Activated CD4-positive, alpha-beta T cell treated with anti-CD3 and anti-CD28 coated beads for 1 hour (primary cell): Measurements from ENCODE around the gene CGB3.
"Not testable (repeated sequence)": the region's sequence is repeated elsewhere in the genome, so short reads cannot be mapped to it uniquely, and the experiment has no call there.

ENCODE experiments used
- DNase-seq: peaks from one replicate; pipeline ENCODE4 v3.0.0-alpha.2; 2020

CGB3 gene

DNA sequence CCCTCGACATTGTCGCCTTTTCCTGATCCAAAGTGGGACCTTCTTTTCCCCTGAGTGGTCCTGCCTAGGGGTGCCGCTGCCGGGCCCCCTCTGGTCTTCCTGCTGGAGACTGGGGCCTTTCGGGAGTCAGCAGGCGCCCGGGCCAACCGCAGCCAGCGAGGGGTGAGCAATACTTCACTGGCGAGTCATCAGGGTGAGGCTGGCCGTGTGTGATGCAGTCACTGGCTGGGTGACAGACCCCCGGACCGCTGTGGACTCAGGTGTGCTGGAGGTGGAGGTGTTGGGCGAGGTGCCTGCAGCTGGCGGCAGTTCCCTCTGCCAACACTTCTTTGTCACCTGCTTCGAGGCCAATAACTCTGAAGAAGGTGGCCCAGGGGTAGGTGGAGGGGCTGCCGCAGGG, 18.0 kb upstream of the CGB3 start:
- no peak for DNase-seq

DNA sequence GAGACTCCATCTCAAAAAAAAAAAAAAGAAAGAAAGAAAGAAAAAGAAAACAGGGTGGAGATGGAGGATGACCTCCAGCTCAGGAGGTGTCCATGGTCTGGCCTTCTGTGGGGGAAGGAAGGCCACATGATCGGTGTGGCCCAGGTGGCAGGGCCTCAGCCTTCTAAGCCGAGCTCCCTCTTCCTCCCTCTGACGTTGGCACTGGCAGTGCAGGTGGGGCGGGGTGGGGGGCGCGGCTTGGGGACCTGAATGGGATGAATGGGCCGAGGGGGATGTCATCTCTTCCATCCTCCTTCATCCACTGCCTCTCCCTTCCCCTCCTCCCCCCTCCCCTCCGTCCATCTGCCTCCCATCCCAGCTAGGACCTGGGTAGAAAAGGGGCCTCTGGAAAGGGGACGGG, 15.6 kb upstream of the CGB3 start:
- not testable (repeated sequence) for DNase-seq

DNA sequence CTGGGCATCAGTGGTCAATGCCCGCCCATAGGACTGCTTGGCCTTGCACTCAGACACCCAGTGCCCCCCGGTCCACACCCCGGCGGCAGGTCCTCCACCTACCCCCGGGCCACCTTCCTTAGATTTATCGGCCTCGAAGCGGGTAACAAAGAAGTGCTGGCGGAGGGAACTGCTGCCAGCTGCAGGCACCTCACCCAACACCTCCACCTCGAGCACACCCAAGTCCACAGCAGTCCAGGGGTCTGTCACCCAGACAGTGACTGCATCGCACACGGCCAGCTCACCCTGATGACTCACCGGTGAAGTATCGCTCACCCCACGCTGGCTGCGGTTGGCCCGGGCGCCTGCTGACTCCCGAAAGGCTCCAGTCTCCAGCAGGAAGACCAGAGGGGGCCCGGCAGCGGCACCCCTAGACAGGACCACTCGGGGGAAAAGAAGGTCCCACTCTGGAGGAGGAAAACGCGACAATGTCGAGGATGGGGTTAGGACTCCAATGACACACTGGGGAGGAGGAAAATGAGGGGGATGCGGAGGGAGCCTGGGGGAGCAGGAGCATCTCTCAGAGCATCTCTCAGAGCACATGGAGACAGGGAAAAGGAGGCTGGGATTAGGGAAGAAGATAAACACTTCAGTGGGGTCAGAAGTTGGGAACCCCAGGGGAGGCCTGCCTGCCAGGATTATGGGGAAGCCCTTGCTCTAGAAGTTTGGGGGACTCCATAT, 14.6 kb upstream of the CGB3 start:
- DNase-seq, result not testable (repeated sequence)

DNA sequence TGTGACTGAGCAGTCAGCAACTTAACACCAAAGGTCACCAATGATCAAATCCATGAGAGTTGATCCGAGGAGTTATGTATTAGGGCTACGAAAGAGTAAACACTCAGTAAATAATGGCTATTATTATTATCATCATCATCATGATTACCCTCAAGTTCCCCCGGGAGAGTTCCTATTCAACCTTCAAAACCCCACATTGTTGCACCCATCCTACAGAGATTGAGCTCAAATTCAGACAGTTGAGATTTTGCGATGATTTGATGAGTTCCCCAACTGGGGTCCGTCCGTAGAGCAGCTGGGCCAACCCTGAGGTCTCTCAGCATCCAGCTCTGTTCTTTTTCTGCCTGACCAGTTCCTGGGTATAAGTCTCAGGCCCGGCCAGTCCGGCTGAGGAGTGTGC, 14.0 kb upstream of the CGB3 start:
- DNase-seq, result not testable (repeated sequence)

DNA sequence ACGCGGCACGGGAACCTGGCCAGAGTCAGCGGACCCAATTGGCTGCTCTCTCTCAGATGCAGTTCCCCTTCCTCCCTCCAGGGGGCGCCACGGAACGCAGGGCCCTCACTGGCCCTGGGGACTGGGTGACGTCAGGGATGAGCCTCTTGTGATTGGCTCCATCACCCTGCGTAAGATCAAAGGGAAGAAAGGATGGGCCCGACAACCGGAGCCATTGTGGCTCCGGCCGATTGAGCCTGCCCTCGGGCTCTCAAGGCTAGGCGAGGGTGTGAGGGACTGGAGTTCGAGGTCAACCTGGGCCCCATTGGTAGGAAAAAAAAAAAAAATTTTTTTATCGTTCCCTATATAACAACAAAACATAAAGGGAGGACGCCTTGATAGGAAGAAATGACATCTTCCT, 12.7 kb upstream of the CGB3 start, which contains the start of gene CGB1:
Gene CGB1 (minus strand): TSS at position 81 of the 400 bp plus-strand sequence. CDS start 184 bp downstream, outside the sequence.
- DNase-seq, result not testable (repeated sequence)

DNA sequence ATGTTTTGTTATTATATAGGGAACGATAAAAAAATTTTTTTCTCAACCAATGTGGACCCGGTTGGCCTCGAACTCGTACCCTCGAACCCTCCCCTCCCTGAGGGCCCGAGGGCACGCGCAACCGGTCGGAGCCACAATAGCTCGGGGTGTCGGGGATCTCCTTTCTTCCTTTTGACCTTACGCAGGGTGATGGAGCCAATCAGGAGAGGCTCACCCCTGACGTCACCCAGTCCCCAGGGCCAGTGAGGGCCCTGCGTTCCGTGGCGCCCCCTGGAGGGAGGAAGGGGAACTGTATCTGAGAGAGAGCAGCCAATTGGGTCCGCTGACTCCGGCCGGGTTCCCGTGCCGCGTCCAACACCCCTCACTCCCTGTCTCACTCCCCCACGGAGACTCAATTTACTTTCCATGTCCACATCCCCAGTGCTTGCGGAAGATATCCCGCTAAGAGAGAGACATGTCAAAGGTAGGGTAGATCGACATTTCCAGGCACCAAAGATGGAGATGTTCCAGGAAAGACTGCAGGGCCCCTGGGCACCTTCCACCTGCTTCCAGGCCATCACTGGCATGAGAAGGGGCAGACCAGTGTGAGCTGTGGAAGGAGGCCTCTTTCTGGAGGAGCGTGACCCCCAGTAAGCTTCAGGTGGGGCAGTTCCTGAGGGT, 7.6 kb upstream of the CGB3 start, which contains the start of gene CGB2:
Gene CGB2 (plus strand): TSS at position 249 of the 660 bp plus-strand sequence. CDS start 206 bp downstream, at position 455.
- DNase-seq, result not testable (repeated sequence)

DNA sequence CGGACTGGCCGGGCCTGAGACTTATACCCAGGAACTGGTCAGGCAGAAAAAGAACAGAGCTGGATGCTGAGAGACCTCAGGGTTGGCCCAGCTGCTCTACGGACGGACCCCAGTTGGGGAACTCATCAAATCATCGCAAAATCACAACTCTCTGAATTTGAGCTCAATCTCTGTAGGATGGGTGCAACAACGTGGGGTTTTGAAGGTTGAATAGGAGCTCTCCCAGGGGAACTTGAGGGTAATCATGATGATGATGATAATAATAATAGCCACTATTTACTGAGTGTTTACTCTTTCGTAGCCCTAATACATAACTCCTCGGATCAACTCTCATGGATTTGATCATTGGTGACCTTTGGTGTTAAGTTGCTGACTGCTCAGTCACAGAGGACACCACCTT, 6.2 kb upstream of the CGB3 start:
- not testable (repeated sequence) for DNase-seq

DNA sequence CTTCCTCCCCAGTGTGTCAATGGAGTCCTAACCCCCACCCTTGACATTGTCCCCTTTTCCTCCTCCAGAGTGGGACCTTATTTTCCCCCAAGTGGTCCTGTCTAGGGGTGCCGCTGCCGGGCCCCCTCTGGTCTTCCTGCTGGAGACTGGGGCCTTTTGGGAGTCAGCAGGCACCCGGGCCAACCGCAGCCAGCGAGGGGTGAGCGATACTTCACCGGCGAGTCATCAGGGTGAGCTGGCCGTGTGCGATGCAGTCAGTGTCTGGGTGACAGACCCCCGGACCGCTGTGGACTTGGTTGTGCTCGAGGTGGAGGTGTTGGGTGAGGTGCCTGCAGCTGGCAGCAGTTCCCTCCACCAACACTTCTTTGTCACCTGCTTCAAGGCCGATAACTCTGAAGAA, 5.6 kb upstream of the CGB3 start:
- not testable (repeated sequence) for DNase-seq

DNA sequence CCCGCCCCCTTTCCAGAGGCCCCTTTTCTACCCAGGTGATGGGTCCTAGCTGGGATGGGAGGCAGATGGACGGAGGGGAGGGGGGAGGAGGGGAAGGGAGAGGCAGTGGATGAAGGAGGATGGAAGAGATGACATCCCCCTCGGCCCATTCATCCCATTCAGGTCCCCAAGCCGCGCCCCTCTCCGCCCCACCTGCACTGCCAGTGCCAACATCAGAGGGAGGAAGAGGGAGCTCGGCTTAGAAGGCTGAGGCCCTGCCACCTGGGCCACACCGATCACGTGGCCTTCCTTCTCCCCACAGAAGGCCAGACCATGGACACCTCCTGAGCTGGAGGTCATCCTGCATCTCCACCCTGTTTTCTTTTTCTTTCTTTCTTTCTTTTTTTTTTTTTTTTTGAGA, 4.6 kb upstream of the CGB3 start:
- DNase-seq, result not testable (repeated sequence)

DNA sequence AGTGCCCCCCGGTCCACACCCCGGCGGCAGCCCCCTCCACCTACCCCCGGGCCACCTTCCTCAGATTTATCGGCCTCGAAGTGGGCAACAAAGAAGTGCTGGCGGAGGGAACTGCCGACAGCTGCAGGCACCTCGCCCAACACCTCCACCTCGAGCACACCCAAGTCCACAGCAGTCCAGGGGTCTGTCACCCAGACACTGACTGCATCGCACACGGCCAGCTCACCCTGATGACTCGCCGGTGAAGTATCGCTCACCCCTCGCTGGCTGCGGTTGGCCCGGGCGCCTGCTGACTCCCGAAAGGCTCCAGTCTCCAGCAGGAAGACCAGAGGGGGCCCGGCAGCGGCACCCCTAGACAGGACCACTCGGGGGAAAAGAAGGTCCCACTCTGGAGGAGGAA, 1.5 kb upstream of the CGB3 start:
- not testable (repeated sequence) for DNase-seq

DNA sequence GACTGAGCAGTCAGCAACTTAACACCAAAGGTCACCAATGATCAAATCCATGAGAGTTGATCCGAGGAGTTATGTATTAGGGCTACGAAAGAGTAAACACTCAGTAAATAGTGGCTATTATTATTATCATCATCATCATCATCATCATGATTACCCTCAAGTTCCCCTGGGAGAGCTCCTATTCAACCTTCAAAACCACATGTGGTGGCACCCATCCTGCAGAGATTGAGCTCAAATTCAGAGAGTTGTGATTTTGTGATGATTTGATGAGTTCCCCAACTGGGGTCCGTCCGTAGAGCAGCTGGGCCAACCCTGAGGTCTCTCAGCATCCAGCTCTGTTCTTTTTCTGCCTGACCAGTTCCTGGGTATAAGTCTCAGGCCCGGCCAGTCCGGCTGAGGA, 955 bp upstream of the CGB3 start:
- DNase-seq, result not testable (repeated sequence)

DNA sequence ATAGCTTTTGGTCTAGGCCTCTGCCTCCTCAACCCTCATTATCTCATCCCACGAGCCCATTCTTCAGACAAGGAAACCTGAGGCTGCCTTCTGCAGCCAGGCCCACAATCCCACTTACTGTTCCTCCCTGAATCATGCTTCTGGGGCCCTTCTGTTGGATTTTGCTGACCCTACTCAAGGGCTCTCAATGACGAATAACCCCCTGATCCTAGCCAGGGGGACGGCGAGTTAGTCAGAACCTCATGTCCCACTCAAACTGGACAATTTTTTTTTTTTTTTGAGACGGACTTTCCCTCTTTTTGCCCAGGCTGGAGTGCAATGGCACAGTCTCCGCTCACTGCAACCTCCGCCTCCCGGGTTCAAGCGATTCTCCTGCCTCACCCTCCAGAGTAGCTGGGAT, 2.0 kb downstream of the CGB3 start:
- DNase-seq, result no peak

DNA sequence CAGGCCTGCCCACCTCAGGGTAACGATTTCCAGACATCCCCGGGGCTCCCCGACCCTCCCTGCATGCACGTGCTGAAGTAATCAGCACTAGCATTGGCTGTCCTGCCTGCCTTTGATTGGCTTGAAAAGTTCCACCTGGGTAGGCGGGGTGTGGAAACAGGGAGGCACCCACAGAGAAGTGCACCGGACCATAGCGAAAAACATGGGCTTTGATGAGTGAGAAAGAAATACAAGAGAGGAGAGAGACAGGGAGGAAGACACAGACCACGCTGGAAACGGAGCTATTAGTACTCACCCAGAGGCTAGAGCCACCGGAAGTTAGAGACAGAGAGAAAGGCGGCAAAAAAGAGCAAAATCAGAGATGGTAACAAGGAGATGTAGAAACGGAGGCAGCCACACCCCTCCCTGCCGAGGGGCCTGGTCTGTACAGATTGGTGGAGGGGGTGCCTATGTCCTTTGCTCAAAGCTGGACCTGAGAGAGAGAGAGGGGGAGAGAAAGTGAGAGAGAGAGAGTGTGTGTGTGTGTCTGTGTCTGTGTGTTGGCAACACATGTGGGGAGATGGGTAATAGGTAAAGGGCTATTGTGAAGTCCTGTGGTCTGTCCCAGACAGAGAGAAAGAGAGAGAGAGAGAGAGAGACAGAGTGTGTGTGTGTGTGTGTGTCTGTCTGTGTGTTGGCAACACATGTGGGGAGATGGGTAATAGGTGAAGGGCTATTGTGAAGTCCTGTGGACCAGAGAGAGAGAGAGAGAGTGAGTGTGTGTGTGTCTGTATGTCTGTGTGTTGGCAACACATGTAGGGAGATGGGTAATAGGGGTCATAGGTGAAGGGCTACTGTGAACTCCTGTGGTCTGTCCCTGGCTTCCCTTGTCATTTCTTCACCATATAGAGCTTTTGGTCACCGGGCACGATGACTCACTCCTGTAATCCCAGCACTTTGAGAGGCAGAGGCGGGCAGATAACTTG, 2.9 kb downstream of the CGB3 start:
- DNase-seq, result no peak

DNA sequence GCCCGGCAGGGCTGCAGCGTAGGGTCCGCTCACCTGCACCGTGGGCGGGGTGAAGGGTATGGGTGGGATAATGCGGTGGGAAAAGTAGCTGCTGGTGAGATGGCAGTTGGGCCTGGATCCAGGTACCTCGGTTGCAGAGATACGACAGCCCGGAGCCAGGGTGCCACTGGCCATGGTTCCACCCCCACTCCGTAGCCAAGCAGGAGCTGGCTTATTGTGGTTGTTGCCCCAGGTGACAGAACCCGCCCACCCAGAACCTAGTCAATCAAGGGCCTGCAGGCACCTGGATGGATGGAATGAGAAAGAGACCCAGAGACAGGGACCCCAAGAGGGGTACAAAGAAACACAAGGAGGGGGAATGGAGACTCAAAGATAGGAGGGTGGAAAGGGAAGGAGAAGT, 3.8 kb downstream of the CGB3 start:
- DNase-seq, result no peak

DNA sequence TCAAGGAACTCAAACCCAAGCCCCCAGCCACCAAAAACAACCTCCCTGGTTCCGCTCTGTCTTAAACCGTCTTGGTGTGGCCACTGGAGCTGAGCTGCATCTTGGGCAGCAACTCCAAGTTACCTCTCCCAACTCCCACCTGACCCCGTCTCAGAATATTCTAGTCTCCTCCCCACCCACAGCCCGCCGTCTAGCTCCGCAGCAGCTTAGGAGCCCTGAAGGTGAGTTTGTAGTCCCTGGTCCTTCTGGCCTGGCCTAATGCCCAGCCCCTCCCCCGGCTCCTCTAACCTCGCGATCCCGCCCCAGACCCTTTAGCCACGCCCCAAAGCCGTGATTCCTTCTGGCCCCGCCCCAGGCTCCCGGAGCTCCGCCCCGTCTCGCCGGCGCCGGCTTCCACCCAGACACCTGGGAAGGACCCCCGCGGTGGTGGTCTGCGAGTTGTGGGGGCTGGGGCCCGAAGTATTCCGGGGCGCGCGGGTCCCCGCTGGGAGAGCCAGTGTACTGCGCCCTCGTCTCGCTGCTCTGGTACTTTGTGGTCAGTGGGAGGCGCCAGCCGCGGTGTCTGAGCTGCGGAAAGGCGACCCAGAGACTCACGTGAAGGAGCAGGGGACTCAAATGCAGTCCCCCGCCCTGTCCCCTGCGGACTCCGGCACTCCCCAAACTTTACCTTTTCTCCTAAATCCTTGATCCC, 4.7 kb downstream of the CGB3 start:
- peak; percentile 57 for DNase-seq

DNA sequence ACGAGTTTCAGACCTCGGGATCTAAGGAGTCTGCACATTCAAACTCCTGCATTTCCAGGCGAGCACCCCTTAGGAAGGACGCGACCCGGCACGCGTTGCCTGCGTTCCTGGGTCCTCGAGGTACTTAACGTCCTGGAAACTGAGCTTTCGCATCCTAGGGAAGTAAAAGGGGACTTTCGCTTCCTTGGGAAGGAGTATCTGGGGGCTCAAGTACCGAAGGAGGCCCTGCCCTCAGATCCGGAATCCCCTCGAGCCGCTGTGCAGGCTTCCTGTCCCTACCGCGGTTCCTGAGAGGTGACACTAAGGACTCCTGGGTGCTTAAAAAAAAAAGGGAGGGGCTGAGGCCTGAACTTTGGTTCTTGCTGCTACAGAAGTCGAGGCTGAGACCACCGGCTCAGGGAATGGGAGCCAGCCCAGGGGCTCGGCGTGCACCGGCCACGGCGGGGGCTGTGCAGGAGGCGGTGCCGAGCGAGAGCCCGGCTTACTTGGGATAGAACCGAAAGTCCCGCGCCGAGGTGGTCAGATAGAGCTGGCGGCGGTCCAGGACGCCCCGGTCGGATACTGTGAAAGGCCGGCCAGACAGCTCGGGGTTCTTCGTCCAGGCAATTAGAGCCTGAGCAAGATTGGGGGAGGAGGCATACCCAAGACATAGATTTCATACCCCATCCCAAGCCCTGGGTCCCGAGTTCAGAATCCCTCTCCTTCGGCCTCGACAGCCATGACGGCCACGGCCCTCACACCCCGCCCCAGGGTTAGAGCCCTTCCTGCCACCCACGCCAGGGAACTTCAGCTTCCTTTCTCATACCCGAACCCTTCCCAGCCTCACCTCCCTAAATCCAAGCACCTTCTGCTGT, 5.5 kb downstream of the CGB3 start:
- DNase-seq, result not testable (repeated sequence)

DNA sequence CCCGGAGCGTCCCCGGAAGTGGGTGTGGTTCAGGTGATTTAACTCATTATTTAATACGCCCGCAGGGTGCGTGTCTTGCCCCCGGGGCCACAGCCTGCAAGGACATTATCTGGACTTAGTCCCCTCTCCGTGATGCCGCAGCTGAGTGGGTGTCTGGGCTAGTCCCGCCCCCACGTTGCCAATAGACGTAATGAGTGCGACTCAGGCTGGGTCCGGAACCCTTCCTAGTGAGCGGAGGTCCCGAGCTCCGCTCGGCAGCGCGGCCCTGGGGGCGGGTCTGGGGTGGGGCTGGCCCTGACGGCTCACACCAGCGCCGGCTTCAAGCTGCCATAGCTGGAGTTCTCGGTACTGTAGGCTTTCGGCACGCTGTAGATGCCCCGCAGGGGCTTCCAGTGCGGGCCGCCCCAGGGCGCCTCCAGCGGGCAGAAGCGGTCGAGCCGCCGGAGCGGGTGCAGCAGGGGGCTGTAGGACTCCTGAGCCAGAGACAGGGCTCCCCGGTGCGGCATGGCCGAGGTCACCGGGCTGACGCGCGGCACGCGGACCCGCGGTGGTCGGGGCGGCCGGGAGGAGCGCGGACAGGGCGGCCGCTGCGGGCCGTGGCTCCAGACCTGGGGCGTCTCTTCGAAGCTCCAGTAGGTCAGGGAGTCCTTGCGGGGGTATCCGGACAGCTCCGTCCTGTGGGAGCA, 6.3 kb downstream of the CGB3 start:
- peak; percentile 60 for DNase-seq

DNA sequence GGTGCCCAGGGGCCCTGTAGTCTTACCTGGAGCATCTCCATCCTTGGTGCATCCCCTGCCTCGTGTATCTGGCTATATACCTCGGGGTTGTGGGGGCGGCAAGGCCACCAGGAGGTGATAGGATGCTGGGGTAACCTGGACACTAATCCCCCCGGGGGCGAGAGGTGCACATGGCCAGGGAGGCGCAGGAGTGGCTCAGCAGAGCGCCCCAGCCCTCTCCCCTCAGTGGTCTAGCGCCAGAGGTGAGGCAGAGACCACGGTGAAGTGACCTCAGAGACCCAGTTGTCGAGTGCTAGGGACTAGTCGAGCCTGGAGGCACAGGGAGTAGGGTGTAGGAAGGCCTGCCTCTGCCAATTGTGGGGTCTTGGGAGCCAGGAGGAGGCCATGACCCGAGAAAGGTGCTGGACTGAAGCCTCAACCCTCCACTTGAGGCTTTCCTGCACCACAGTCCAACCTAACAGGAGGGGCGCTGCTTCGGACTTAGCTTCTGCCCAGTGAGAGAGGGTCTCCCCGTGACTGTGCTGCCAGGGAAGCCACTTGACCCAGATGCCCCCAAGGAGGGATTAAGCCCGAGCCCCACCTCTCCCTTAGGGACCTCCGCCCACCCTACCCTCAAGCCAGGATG, 7.0 kb downstream of the CGB3 start, which contains the start of gene LHB:
Gene LHB (minus strand): TSS at position 51 of the 625 bp plus-strand sequence. CDS start 10 bp downstream, at position 41.
- DNase-seq, result no peak

DNA sequence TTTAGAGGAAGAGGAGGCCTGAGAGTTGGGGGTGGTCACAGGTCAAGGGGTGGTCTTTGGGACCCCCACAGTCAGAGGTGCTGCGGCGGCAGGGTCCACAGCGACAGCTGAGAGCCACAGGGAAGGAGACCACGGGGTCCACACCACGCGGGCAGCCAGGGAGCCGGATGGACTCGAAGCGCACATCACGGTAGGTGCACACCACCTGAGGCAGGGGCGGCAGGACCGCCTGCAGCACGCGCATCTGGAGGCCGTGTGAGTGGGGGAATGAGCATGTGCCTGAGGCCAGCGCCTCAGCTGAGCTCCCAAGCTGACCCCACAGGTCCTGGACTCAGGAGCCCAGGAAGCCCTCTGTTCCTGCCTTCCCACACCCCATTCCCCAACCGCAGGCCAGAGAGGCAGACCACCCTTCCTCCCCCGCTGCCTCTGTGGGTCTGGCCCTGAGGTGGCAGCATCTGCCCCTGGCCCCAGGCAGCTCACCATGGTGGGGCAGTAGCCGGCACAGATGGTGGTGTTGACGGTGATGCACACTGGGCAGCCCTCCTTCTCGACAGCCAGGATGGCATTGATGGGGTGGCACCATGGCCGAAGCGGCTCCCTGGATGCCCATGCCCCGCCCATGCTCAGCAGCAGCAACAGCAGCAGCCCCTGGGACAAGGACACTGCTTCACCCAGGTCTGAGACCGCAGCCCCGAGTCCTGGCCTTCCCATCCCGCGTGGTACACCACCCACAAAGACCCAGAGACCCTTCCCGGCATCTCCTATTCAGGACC, 7.9 kb downstream of the CGB3 start:
- no peak for DNase-seq
